Mesendoderm (in vitro differentiated cells): ENCODE measurements around the gene RASA1.
"Not testable (repeated sequence)": the region's sequence is repeated elsewhere in the genome, so short reads cannot be mapped to it uniquely, and the experiment has no call there.

Experiments
- DNase-seq: peaks from one replicate; pipeline ENCODE4 v3.0.0; 2013
- H2AK5ac ChIP-seq: 2 replicates; pipeline ENCODE4 v1.6.1; 2013; ENCODE audit warnings: low read length, inconsistent platforms
- H2BK120ac ChIP-seq: 2 replicates; pipeline ENCODE4 v1.6.1; 2013; ENCODE audit warnings: low read depth, mild to moderate bottlenecking, low read length, moderate library complexity, mixed read lengths
- H2BK15ac ChIP-seq: replicated peaks from 2 replicates; pipeline ENCODE4 v1.6.1; 2013; ENCODE audit warnings: low read depth, mild to moderate bottlenecking, moderate library complexity
- H2BK5ac ChIP-seq: 2 replicates; pipeline ENCODE4 v1.6.1; 2013; ENCODE audit warnings: low read length, inconsistent platforms
- H3K18ac ChIP-seq: 2 replicates; pipeline ENCODE4 v1.6.1; 2013; ENCODE audit warnings: mild to moderate bottlenecking, low read length, mixed read lengths
- H3K23ac ChIP-seq: one replicate; pipeline ENCODE4 v1.6.1; 2013; ENCODE audit warnings: low read length
- H3K27ac ChIP-seq: 2 replicates; pipeline ENCODE4 v1.5.1; 2013; ENCODE audit warnings: low read depth, mild to moderate bottlenecking, inconsistent platforms, low read length, moderate library complexity
- H3K27me3 ChIP-seq: 2 replicates; pipeline ENCODE4 v1.6.1; 2013; ENCODE audit warnings: low read length, control low read depth, mild to moderate bottlenecking, inconsistent platforms; ENCODE audit not compliant: insufficient read depth, poor library complexity
- H3K36me3 ChIP-seq: 2 replicates; pipeline ENCODE4 v1.6.1; 2013; ENCODE audit warnings: low read length, inconsistent platforms; ENCODE audit not compliant: control insufficient read depth, insufficient read depth
- H3K4ac ChIP-seq: one replicate; pipeline ENCODE4 v1.6.1; 2013; ENCODE audit warnings: low read depth, mild to moderate bottlenecking, low read length, moderate library complexity
- H3K4me1 ChIP-seq: 2 replicates; pipeline ENCODE4 v1.6.1; 2013; ENCODE audit warnings: low read depth, low read length, inconsistent platforms; ENCODE audit not compliant: control insufficient read depth
- H3K4me2 ChIP-seq: 2 replicates; pipeline ENCODE4 v1.6.1; 2013; ENCODE audit warnings: low read length
- H3K4me3 ChIP-seq: 2 replicates; pipeline ENCODE4 v1.5.1; 2013; ENCODE audit warnings: mild to moderate bottlenecking, low read length
- H3K56ac ChIP-seq: one replicate; pipeline ENCODE4 v1.6.1; 2013; ENCODE audit warnings: low read length
- H3K79me1 ChIP-seq: 2 replicates; pipeline ENCODE4 v1.6.1; 2013; ENCODE audit warnings: low read length, inconsistent platforms
- H3K79me2 ChIP-seq: 2 replicates; pipeline ENCODE4 v1.6.1; 2013; ENCODE audit warnings: mild to moderate bottlenecking, low read length; ENCODE audit not compliant: control insufficient read depth, insufficient read depth
- H3K9ac ChIP-seq: 2 replicates; pipeline ENCODE4 v1.6.1; 2013; ENCODE audit warnings: low read length, inconsistent platforms
- H4K5ac ChIP-seq: one replicate; pipeline ENCODE4 v1.6.1; 2013; ENCODE audit warnings: low read length
- H4K8ac ChIP-seq: one replicate; pipeline ENCODE4 v1.6.1; 2013; ENCODE audit warnings: low read depth, mild to moderate bottlenecking, control low read depth, low read length, moderate library complexity
- WGBS: extraction: QIAGEN DNeasy Blood & Tissue Kit; methylation state at CpG from one replicate; pipeline ENCODE4 v1.1.7; 2013; ENCODE audit warnings: low lambda C conversion rate, missing lambda C conversion rate; ENCODE audit not compliant: insufficient coverage; ENCODE audit errors: extremely low coverage; 5-methylcytosine and 5-hydroxymethylcytosine counted together

RASA1 gene

GRCh38 chr5:87268970-87269377 is 1.3 kb downstream of the RASA1 start:
- no peak overlapping the region for H4K8ac ChIP-seq
- H3K79me2 ChIP-seq = peaks cover 24% of the 10 kb centered on the region
- H3K56ac ChIP-seq = peak overlapping the region; percentile 98
- no peak overlapping the region for H3K27ac ChIP-seq
- H3K36me3 ChIP-seq = no peaks in the 10 kb centered on the region
- no peak overlapping the region for H2AK5ac ChIP-seq
- H2BK15ac ChIP-seq = no peak overlapping the region
- WGBS = no CpG with 5 or more reads among the region's 4 CpGs
- DNase-seq = no peak
- peak overlapping the region; percentile 98 for H3K4me3 ChIP-seq
- peak overlapping the region; percentile 43 for H3K4me2 ChIP-seq
- no peak overlapping the region for H2BK120ac ChIP-seq
- H3K4ac ChIP-seq = no peak overlapping the region
- H4K5ac ChIP-seq = no peak overlapping the region
- H2BK5ac ChIP-seq = no peak overlapping the region
- H3K18ac ChIP-seq = no peak overlapping the region
- H3K9ac ChIP-seq = peak overlapping the region; percentile 99
- peaks cover 1% of the 10 kb centered on the region for H3K79me1 ChIP-seq
- H3K27me3 ChIP-seq = no peaks in the 10 kb centered on the region
- no peak overlapping the region for H3K23ac ChIP-seq
- H3K4me1 ChIP-seq = peaks cover 3% of the 10 kb centered on the region

- not testable (repeated sequence) for H4K8ac ChIP-seq, H3K27ac ChIP-seq, H3K4me3 ChIP-seq, H2AK5ac ChIP-seq, H3K9ac ChIP-seq, H3K23ac ChIP-seq, H3K18ac ChIP-seq, H3K27me3 ChIP-seq, H4K5ac ChIP-seq, DNase-seq, H3K4ac ChIP-seq, H3K36me3 ChIP-seq, H3K4me1 ChIP-seq, H2BK5ac ChIP-seq, H3K79me1 ChIP-seq, H2BK15ac ChIP-seq, H3K56ac ChIP-seq, H2BK120ac ChIP-seq, H3K4me2 ChIP-seq
- peaks cover 35% of the 10 kb centered on the region for H3K79me2 ChIP-seq
- WGBS = no CpG with 5 or more reads among the region's 17 CpGs
These were observed 3.2 kb downstream of the RASA1 start for GRCh38 chr5:87270888-87271287.

- Histone ChIP-seq H4K8ac (no peak overlapping the region), H3K36me3 (no peaks in the 10 kb centered on the region), H2BK120ac (no peak overlapping the region), H3K4ac (no peak overlapping the region), H3K4me3 (no peak overlapping the region), H3K56ac (no peak overlapping the region), H3K23ac (no peak overlapping the region), H4K5ac (no peak overlapping the region), H3K4me1 (no peaks in the 10 kb centered on the region), H2AK5ac (no peak overlapping the region), H3K79me1 (peaks cover 13% of the 10 kb centered on the region), H3K27ac (no peak overlapping the region), H3K4me2 (no peak overlapping the region), H3K9ac (no peak overlapping the region), H2BK5ac (no peak overlapping the region), H3K18ac (no peak overlapping the region), H3K27me3 (no peaks in the 10 kb centered on the region), H3K79me2 (peaks cover 40% of the 10 kb centered on the region), H2BK15ac (no peak overlapping the region)
- DNase-seq = no peak
- WGBS = no CpG with 5 or more reads among the region's 1 CpG
These were observed 9.0 kb downstream of the RASA1 start for GRCh38 chr5:87276655-87277054.

- Histone ChIP-seq H3K4ac (no peak overlapping the region), H3K4me1 (no peaks in the 10 kb centered on the region), H3K4me3 (no peak overlapping the region), H2AK5ac (no peak overlapping the region), H3K23ac (no peak overlapping the region), H3K27ac (no peak overlapping the region), H3K56ac (no peak overlapping the region), H3K18ac (no peak overlapping the region), H2BK5ac (no peak overlapping the region), H3K36me3 (no peaks in the 10 kb centered on the region), H2BK120ac (no peak overlapping the region), H3K79me2 (peaks cover 35% of the 10 kb centered on the region), H3K9ac (no peak overlapping the region), H3K27me3 (no peaks in the 10 kb centered on the region), H4K5ac (no peak overlapping the region), H3K4me2 (no peak overlapping the region), H3K79me1 (peaks cover 13% of the 10 kb centered on the region), H2BK15ac (no peak overlapping the region), H4K8ac (no peak overlapping the region)
- WGBS = no CpG with 5 or more reads among the region's 2 CpGs
- DNase-seq = no peak
These were observed 9.7 kb downstream of the RASA1 start for GRCh38 chr5:87277279-87277835.

GRCh38 chr5:87278590-87279100 is 11.0 kb downstream of the RASA1 start:
- Histone ChIP-seq H3K56ac (no peak overlapping the region), H3K4me2 (no peak overlapping the region), H3K27ac (no peak overlapping the region), H3K27me3 (no peaks in the 10 kb centered on the region), H3K9ac (no peak overlapping the region), H4K5ac (no peak overlapping the region), H3K79me1 (peaks cover 12% of the 10 kb centered on the region), H2BK5ac (no peak overlapping the region), H3K4ac (no peak overlapping the region), H3K79me2 (peaks cover 30% of the 10 kb centered on the region), H3K23ac (no peak overlapping the region), H2BK15ac (no peak overlapping the region), H3K4me1 (no peaks in the 10 kb centered on the region), H3K4me3 (no peak overlapping the region), H3K18ac (no peak overlapping the region), H2BK120ac (no peak overlapping the region), H4K8ac (no peak overlapping the region), H2AK5ac (no peak overlapping the region), H3K36me3 (no peaks in the 10 kb centered on the region)
- WGBS = no CpG with 5 or more reads among the region's 4 CpGs
- DNase-seq = no peak

- no CpG with 5 or more reads among the region's 2 CpGs for WGBS
- Histone ChIP-seq H3K4ac (no peak overlapping the region), H3K56ac (no peak overlapping the region), H2BK5ac (no peak overlapping the region), H3K27me3 (no peaks in the 10 kb centered on the region), H2BK120ac (no peak overlapping the region), H2AK5ac (no peak overlapping the region), H3K27ac (no peak overlapping the region), H3K4me1 (no peaks in the 10 kb centered on the region), H3K9ac (no peak overlapping the region), H3K79me1 (peaks cover 5% of the 10 kb centered on the region), H4K8ac (no peak overlapping the region), H2BK15ac (no peak overlapping the region), H3K23ac (no peak overlapping the region), H3K36me3 (no peaks in the 10 kb centered on the region), H3K4me2 (no peak overlapping the region), H4K5ac (no peak overlapping the region), H3K4me3 (no peak overlapping the region), H3K79me2 (peaks cover 12% of the 10 kb centered on the region), H3K18ac (no peak overlapping the region)
- no peak for DNase-seq
These were observed 14.6 kb downstream of the RASA1 start for GRCh38 chr5:87282269-87282668.
